IMR-90 (cell line): ENCODE results near the gene ZFP57.

Experiments
- CEBPB ChIP-seq: IDR thresholded peaks from 2 replicates; pipeline ENCODE4 v1.6.1; 2012; ENCODE audit warnings: low read depth, low read length, improper control_type of control experiment
- MAFK ChIP-seq: IDR thresholded peaks from 2 replicates; pipeline ENCODE4 v1.6.1; 2012; ENCODE audit warnings: low read depth, low read length, improper control_type of control experiment
- MXI1 ChIP-seq: IDR thresholded peaks from 2 replicates; pipeline ENCODE4 v1.6.1; 2012; ENCODE audit warnings: low read depth, mild to moderate bottlenecking, low read length, moderate library complexity, borderline replicate concordance
- POLR2A ChIP-seq: IDR thresholded peaks from 2 replicates; pipeline ENCODE4 v1.6.1; 2012; ENCODE audit warnings: mild to moderate bottlenecking, low read depth, low read length
- RAD21 ChIP-seq: IDR thresholded peaks from 2 replicates; pipeline ENCODE4 v1.6.1; 2012; ENCODE audit warnings: low read length, improper control_type of control experiment
- RFX5 ChIP-seq: IDR thresholded peaks from 2 replicates; pipeline ENCODE4 v1.8.0; 2012; ENCODE audit warnings: low read depth, mild to moderate bottlenecking, low read length, moderate library complexity
- TF ChIP-seq, protein P1 (sequence below): conservative IDR thresholded peaks from 2 replicates; pipeline ENCODE4 v1.5.1; 2012; ENCODE audit warnings: mild to moderate bottlenecking, low read depth, low read length, improper control_type of control experiment
- TF ChIP-seq, protein P2 (sequence below): fragments of 150-350 bp; IDR thresholded peaks from 2 replicates; pipeline ENCODE4 v1.6.1; 2016; ENCODE audit warnings: low read depth, mild to moderate bottlenecking, low read length, moderate library complexity, borderline replicate concordance

- TF ChIP-seq, protein P1, sequence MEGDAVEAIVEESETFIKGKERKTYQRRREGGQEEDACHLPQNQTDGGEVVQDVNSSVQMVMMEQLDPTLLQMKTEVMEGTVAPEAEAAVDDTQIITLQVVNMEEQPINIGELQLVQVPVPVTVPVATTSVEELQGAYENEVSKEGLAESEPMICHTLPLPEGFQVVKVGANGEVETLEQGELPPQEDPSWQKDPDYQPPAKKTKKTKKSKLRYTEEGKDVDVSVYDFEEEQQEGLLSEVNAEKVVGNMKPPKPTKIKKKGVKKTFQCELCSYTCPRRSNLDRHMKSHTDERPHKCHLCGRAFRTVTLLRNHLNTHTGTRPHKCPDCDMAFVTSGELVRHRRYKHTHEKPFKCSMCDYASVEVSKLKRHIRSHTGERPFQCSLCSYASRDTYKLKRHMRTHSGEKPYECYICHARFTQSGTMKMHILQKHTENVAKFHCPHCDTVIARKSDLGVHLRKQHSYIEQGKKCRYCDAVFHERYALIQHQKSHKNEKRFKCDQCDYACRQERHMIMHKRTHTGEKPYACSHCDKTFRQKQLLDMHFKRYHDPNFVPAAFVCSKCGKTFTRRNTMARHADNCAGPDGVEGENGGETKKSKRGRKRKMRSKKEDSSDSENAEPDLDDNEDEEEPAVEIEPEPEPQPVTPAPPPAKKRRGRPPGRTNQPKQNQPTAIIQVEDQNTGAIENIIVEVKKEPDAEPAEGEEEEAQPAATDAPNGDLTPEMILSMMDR, result no peak
- no peak for TF ChIP-seq CEBPB
- no peak for TF ChIP-seq RAD21
- no peak for TF ChIP-seq RFX5
- TF ChIP-seq MAFK, result no peak
- no peak for TF ChIP-seq MXI1
- TF ChIP-seq POLR2A, result no peak
- TF ChIP-seq, protein P2, sequence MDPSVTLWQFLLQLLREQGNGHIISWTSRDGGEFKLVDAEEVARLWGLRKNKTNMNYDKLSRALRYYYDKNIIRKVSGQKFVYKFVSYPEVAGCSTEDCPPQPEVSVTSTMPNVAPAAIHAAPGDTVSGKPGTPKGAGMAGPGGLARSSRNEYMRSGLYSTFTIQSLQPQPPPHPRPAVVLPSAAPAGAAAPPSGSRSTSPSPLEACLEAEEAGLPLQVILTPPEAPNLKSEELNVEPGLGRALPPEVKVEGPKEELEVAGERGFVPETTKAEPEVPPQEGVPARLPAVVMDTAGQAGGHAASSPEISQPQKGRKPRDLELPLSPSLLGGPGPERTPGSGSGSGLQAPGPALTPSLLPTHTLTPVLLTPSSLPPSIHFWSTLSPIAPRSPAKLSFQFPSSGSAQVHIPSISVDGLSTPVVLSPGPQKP, result no peak
Observed at GRCh38 chr6:29674008-29674407, 6.9 kb downstream of the ZFP57 start.
